H1 (cell line): Measurements from ENCODE around the gene GGT7. TPM values are rescaled to one million over a fixed set of nuclear protein-coding genes. Genes with fewer than 3 reads are reported as not detected.

Experiments
- CTCF ChIA-PET: fragments of 300-600 bp; sonication (Branson Sonifier 250); formaldehyde crosslinking; loops from one replicate; lab custom pipeline; 2021; ENCODE audit not compliant: partially characterized antibody; lab: Charles Lee
- POLR2A ChIA-PET: fragments of 300-600 bp; sonication (Branson Sonifier 250); formaldehyde crosslinking; loops from one replicate; lab custom pipeline; 2021; ENCODE audit warnings: inconsistent platforms; ENCODE audit not compliant: partially characterized antibody; lab: Charles Lee
- DNase-seq, 2 experiments: peaks; one replicate each; pipeline versions ENCODE4 v3.0.0 to v3.0.0-alpha.2; 2010 to 2022; ENCODE audit warnings: low spot score in 2 of 2, low read depth in 1 of 2, mixed read lengths in 1 of 2
- FAIRE-seq: peaks from 2 replicates; lab custom pipeline; 2011; peaks lifted over from hg19 to GRCh38; lab: Jason Lieb, UNC
- H2AFZ ChIP-seq: 2 replicates; pipeline ENCODE4 v1.8.1; 2012; ENCODE audit warnings: low read length, inconsistent platforms
- H2AK5ac ChIP-seq: 2 replicates; pipeline ENCODE4 v1.6.1; 2013; ENCODE audit warnings: low read depth, low read length
- H2BK120ac ChIP-seq: replicated peaks from 2 replicates; pipeline ENCODE3; 2013; ENCODE audit warnings: low read depth, low read length, inconsistent platforms
- H2BK12ac ChIP-seq: 2 replicates; pipeline ENCODE4 v1.6.1; 2013; ENCODE audit warnings: low read depth, low read length
- H2BK15ac ChIP-seq: 2 replicates; pipeline ENCODE4 v1.6.1; 2013; ENCODE audit warnings: low read length
- H2BK20ac ChIP-seq: 2 replicates; pipeline ENCODE4 v1.6.1; 2013; ENCODE audit warnings: low read length
- H2BK5ac ChIP-seq: 2 replicates; pipeline ENCODE4 v1.6.1; 2013; ENCODE audit warnings: low read depth, low read length
- H3K14ac ChIP-seq: 2 replicates; pipeline ENCODE4 v1.6.1; 2013; ENCODE audit warnings: inconsistent platforms; ENCODE audit not compliant: insufficient read length
- H3K18ac ChIP-seq: 2 replicates; pipeline ENCODE4 v1.6.1; 2013; ENCODE audit warnings: low read length; ENCODE audit errors: extremely low read depth
- H3K23ac ChIP-seq: 2 replicates; pipeline ENCODE4 v1.6.1; 2013; ENCODE audit warnings: inconsistent platforms; ENCODE audit not compliant: insufficient read length
- H3K23me2 ChIP-seq: 2 replicates; pipeline ENCODE4 v1.6.1; 2013; ENCODE audit warnings: low read depth, low read length
- H3K27ac ChIP-seq: 2 replicates; pipeline ENCODE4 v1.6.1; 2011; ENCODE audit warnings: low read depth, low read length, inconsistent platforms
- H3K27me3 ChIP-seq, 4 experiments: replicated peaks in 1 of 4; 1 replicate in 1 of 4; 2 replicates in 3 of 4; pipeline versions ENCODE4 v1.6.1 to v1.8.1; 2011 to 2013; ENCODE audit warnings: low read length in 3 of 4, mild to moderate bottlenecking in 3 of 4, inconsistent platforms in 2 of 4, mixed read lengths in 2 of 4, moderate library complexity in 1 of 4; ENCODE audit not compliant: control insufficient read depth in 3 of 4, insufficient read depth in 3 of 4; ENCODE audit errors: extremely low read depth in 1 of 4
- H3K36me3 ChIP-seq, 4 experiments: 2 replicates each; pipeline versions ENCODE4 v1.6.1 to v1.8.1; 2011 to 2013; ENCODE audit warnings: mild to moderate bottlenecking in 4 of 4, low read length in 3 of 4, moderate library complexity in 2 of 4, control low read depth in 1 of 4, inconsistent platforms in 1 of 4; ENCODE audit not compliant: insufficient read depth in 4 of 4, control insufficient read depth in 2 of 4
- H3K4ac ChIP-seq: replicated peaks from 2 replicates; pipeline ENCODE3; 2013; ENCODE audit warnings: low read length, low read depth, mixed read lengths, inconsistent platforms; ENCODE audit not compliant: insufficient read length
- H3K4me1 ChIP-seq, 4 experiments: replicated peaks in 1 of 4; 1 replicate in 1 of 4; 2 replicates in 3 of 4; pipeline versions ENCODE4 v1.6.1 to v1.8.1; 2011 to 2013; ENCODE audit warnings: low read length in 3 of 4, inconsistent platforms in 2 of 4, mixed read lengths in 1 of 4; ENCODE audit not compliant: insufficient read depth in 4 of 4, control insufficient read depth in 3 of 4
- H3K4me2 ChIP-seq, 2 experiments: 2 replicates each; pipeline versions ENCODE4 v1.6.1 to v1.8.1; 2011 to 2013; ENCODE audit warnings: low read depth in 2 of 2, low read length in 2 of 2, control low read depth in 1 of 2, inconsistent platforms in 1 of 2, mild to moderate bottlenecking in 1 of 2; ENCODE audit not compliant: insufficient read depth in 1 of 2
- H3K4me3 ChIP-seq, 4 experiments: fragments of 200-600, 300-600 bp in 1 of 4; sonication (generic), shearing (Covaris generic), sonication (Bioruptor Twin) in 1 of 4; 2 replicates each; pipeline versions ENCODE4 v1.5.1 to v1.8.1; 2011 to 2016; ENCODE audit warnings: low read length in 4 of 4, low read depth in 3 of 4, control low read depth in 2 of 4, inconsistent platforms in 2 of 4, mild to moderate bottlenecking in 2 of 4, mixed read lengths in 1 of 4, moderate library complexity in 1 of 4; ENCODE audit not compliant: insufficient read depth in 2 of 4; ENCODE audit errors: extremely low read depth in 1 of 4
- H3K56ac ChIP-seq: replicated peaks from 2 replicates; pipeline ENCODE3; 2013; ENCODE audit warnings: low read depth, mild to moderate bottlenecking, mixed read lengths, low read length, inconsistent platforms; ENCODE audit not compliant: insufficient read length
- H3K79me1 ChIP-seq: 2 replicates; pipeline ENCODE4 v1.6.1; 2013; ENCODE audit warnings: low read depth, low read length, control low read depth
- H3K79me2 ChIP-seq, 2 experiments: 2 replicates each; pipeline versions ENCODE4 v1.6.1 to v1.8.1; 2012 to 2013; ENCODE audit warnings: low read length in 2 of 2, mild to moderate bottlenecking in 2 of 2, inconsistent platforms in 1 of 2; ENCODE audit not compliant: insufficient read depth in 2 of 2, control insufficient read depth in 1 of 2
- H3K9ac ChIP-seq, 4 experiments: replicated peaks in 1 of 4; 1 replicate in 1 of 4; 2 replicates in 3 of 4; pipeline versions ENCODE4 v1.6.1 to v1.8.1; 2011 to 2013; ENCODE audit warnings: low read depth in 3 of 4, low read length in 3 of 4, control low read depth in 2 of 4, mild to moderate bottlenecking in 2 of 4, moderate library complexity in 2 of 4, inconsistent platforms in 1 of 4; ENCODE audit errors: extremely low read depth in 1 of 4
- H3K9me3 ChIP-seq, 2 experiments: 2 replicates each; pipeline versions ENCODE4 v1.6.1 to v1.8.1; 2012 to 2013; ENCODE audit warnings: mild to moderate bottlenecking in 2 of 2, moderate library complexity in 2 of 2, control low read depth in 1 of 2, inconsistent platforms in 1 of 2, low read depth in 1 of 2, low read length in 1 of 2, mixed read lengths in 1 of 2; ENCODE audit not compliant: insufficient read depth in 2 of 2
- H4K20me1 ChIP-seq, 2 experiments: replicated peaks in 1 of 2; 2 replicates each; pipeline versions ENCODE3 to v1.8.1; 2011 to 2013; ENCODE audit warnings: inconsistent platforms in 2 of 2, low read length in 2 of 2, mild to moderate bottlenecking in 1 of 2; ENCODE audit not compliant: insufficient read depth in 2 of 2, control insufficient read depth in 1 of 2
- H4K5ac ChIP-seq: 2 replicates; pipeline ENCODE4 v1.6.1; 2013; ENCODE audit warnings: low read length, low read depth, mixed read lengths, inconsistent platforms; ENCODE audit not compliant: insufficient read length
- H4K8ac ChIP-seq: 2 replicates; pipeline ENCODE4 v1.8.0; 2013; ENCODE audit warnings: mild to moderate bottlenecking, moderate library complexity, low read length, inconsistent platforms; ENCODE audit not compliant: insufficient read depth; ENCODE audit errors: extremely low read depth
- H4K91ac ChIP-seq: replicated peaks from 2 replicates; pipeline ENCODE3; 2013; ENCODE audit warnings: low read length, mixed read lengths, inconsistent platforms; ENCODE audit not compliant: insufficient read length
- BRCA1 ChIP-seq: IDR thresholded peaks from 2 replicates; pipeline ENCODE4 v1.6.1; 2012; ENCODE audit warnings: low read depth, low read length, improper control_type of control experiment
- CBX8 ChIP-seq: fragments of 300-800, 300-1000 bp; sonication (generic); IDR thresholded peaks from 2 replicates; pipeline ENCODE4 v1.7.1; 2016; ENCODE audit warnings: low read depth, low read length, borderline replicate concordance
- CHD1 ChIP-seq: IDR thresholded peaks from 2 replicates; pipeline ENCODE4 v1.6.1; 2012; ENCODE audit warnings: low read depth, low read length, improper control_type of control experiment
- CHD2 ChIP-seq: IDR thresholded peaks from 2 replicates; pipeline ENCODE4 v1.6.1; 2012; ENCODE audit warnings: low read length, improper control_type of control experiment
- CREB1 ChIP-seq: IDR thresholded peaks from 2 replicates; pipeline ENCODE4 v1.6.1; 2012; ENCODE audit warnings: inconsistent platforms
- EZH2 ChIP-seq: fragments of 200-600 bp; sonication (generic); IDR thresholded peaks from 2 replicates; pipeline ENCODE4 v1.7.1; 2012; ENCODE audit warnings: low read depth, mild to moderate bottlenecking, moderate library complexity, low read length, inconsistent platforms; ENCODE audit not compliant: severe bottlenecking
- FOSL1 ChIP-seq: IDR thresholded peaks from 2 replicates; pipeline ENCODE4 v1.6.1; 2011; ENCODE audit warnings: mild to moderate bottlenecking, low read depth, low read length, moderate library complexity; ENCODE audit not compliant: insufficient read depth
- KDM1A ChIP-seq: fragments of 200-600, 300-600 bp; sonication (generic); IDR thresholded peaks from 2 replicates; pipeline ENCODE4 v1.7.1; 2016; ENCODE audit warnings: mild to moderate bottlenecking, low read length, borderline replicate concordance
- KDM5A ChIP-seq: fragments of 200-600 bp; IDR thresholded peaks from 2 replicates; pipeline ENCODE4 v1.7.1; 2012; ENCODE audit warnings: mild to moderate bottlenecking, low read length, inconsistent platforms, mixed read lengths
- MAX ChIP-seq: IDR thresholded peaks from 2 replicates; pipeline ENCODE4 v1.6.1; 2012; ENCODE audit warnings: inconsistent platforms
- RFX5 ChIP-seq: IDR thresholded peaks from 2 replicates; pipeline ENCODE4 v1.6.1; 2011; ENCODE audit warnings: low read depth, low read length, improper control_type of control experiment, borderline replicate concordance
- TAF1 ChIP-seq: IDR thresholded peaks from 2 replicates; pipeline ENCODE4 v1.6.1; 2011; ENCODE audit warnings: mild to moderate bottlenecking, low read depth, low read length
- TCF12 ChIP-seq: IDR thresholded peaks from 2 replicates; pipeline ENCODE4 v1.6.1; 2011; ENCODE audit warnings: low read depth, mild to moderate bottlenecking, low read length
- USF2 ChIP-seq: IDR thresholded peaks from 2 replicates; pipeline ENCODE4 v1.6.1; 2011; ENCODE audit warnings: low read length, improper control_type of control experiment
- WGBS, 2 experiments: shearing (Covaris generic) in 1 of 2; methylation state at CpG; one replicate each; pipeline versions ENCODE4 v1.1.6 to v1.1.7; 2013 to 2015; ENCODE audit warnings: low lambda C conversion rate in 2 of 2, mixed read lengths in 2 of 2, inconsistent platforms in 1 of 2, low coverage in 1 of 2, missing lambda C conversion rate in 1 of 2; ENCODE audit not compliant: insufficient replicate concordance in 2 of 2, insufficient coverage in 1 of 2, insufficient read length in 1 of 2; ENCODE audit errors: extremely low coverage in 1 of 2, missing lambda C conversion rate in 1 of 2; 5-methylcytosine and 5-hydroxymethylcytosine counted together
- polyA plus RNA-seq, 7 experiments: library from polyadenylated mRNA; depleted of rRNA in 3 of 7; stranded (reverse) in 5 of 7; unstranded in 2 of 7; fragments of >200 nt in 5 of 7; fragments of 200-250 nt in 2 of 7; gene quantifications; 1 replicate in 5 of 7; 2 replicates in 1 of 7; 4 replicates in 1 of 7; pipeline versions ENCODE4 v1.2.1 to v1.2.3, GENCODE V29; 2011 to 2013; ENCODE audit warnings: missing spikeins in 2 of 7, mixed read lengths in 2 of 7
- total RNA-seq: library from RNA; stranded (reverse); fragmentation: NEBNext Ultra II Directional; extraction: Animal tissue kit (Norgen Biotek cat#: 25700); gene quantifications from 2 replicates; pipeline ENCODE4 v1.2.1, GENCODE V29; 2021

GGT7 gene
- total and polyA plus RNA-seq, 2 of the 8 experiments (the other 6 are each of a cell fraction or from before 2014, with no cell fraction given) = 20.2 to 25.5 TPM

DNA sequence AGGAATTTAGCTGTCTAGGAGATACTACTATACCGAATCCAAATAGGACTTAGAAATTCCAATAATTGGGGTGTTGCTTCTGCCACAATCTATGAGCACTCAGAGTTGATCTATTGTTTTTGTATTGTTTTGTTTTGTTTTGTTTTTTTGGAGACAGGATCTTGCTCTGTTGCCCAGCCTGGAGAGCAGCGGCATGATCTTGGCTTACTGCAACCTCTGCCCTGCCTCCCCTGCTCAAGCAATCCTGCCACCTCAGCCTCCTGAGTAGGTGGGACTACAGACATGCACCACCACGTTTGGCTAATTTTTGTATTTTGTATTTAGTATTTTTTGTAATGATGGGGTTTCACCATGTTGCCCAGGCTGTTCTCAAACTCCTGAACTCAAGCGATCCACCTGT, 11.2 kb upstream of the GGT7 start:
- Histone ChIP-seq H3K23me2 (no peaks in the 10 kb centered on the region), H3K79me2 (no peaks in the 10 kb centered on the region), H3K27me3 (no peaks in the 10 kb centered on the region), H2BK20ac (no peak overlapping the region), H3K18ac (no peak overlapping the region), H2BK15ac (no peak overlapping the region), H3K4me1 (no peaks in the 10 kb centered on the region; a peak in 1 of 7 replicates), H2AK5ac (no peak overlapping the region), H3K79me1 (no peaks in the 10 kb centered on the region), H3K14ac (no peak overlapping the region), H2BK5ac (no peak overlapping the region), H3K9me3 (no peaks in the 10 kb centered on the region), H3K56ac (no peak overlapping the region), H3K27ac (no peak overlapping the region), H3K4ac (no peak overlapping the region), H3K4me2 (no peak overlapping the region), H3K4me3 (no peak overlapping the region), H4K8ac (no peak overlapping the region), H4K20me1 (peaks cover 0 to 3% of the 10 kb centered on the region in 2 experiments), H3K23ac (no peak overlapping the region), H4K91ac (no peak overlapping the region), H3K36me3 (no peaks in the 10 kb centered on the region; a peak in 3 of 8 replicates), H3K9ac (no peak overlapping the region), H4K5ac (no peak overlapping the region), H2BK120ac (no peak overlapping the region), H2AFZ (no peak overlapping the region), H2BK12ac (no peak overlapping the region)
- POLR2A ChIA-PET = no interaction called here
- FAIRE-seq = no peak
- CTCF ChIA-PET = interaction anchor here (1.3 to 2.6 kb wide), 2 partner anchors 9 to 115 kb away, joined by 4 to 12 read pairs; no protein-coding TSS in a partner anchor
- 89% methylated on average over 4 of the region's 4 CpGs; no CpG with 5 or more reads in 1 of the 2 experiments for WGBS, 2 experiments
- DNase-seq = no peak
- no peak for TF ChIP-seq FOSL1
- TF ChIP-seq BRCA1 = no peak
- TF ChIP-seq TCF12 = no peak
- TF ChIP-seq EZH2 = no peak
- no peak for TF ChIP-seq USF2
- TF ChIP-seq CHD1 = no peak
- TF ChIP-seq CBX8 = no peak
- TF ChIP-seq RFX5 = no peak
- no peak for TF ChIP-seq CREB1
- no peak for TF ChIP-seq MAX
- TF ChIP-seq KDM5A = no peak
- TF ChIP-seq CHD2 = no peak
- TF ChIP-seq KDM1A = no peak
- TF ChIP-seq TAF1 = no peak
